ENCODE results near the gene OXT.
"Not testable (repeated sequence)": the region's sequence is repeated elsewhere in the genome, so short reads cannot be mapped to it uniquely, and the experiment has no call there.

OXT gene

GRCh38 chr20:3047486-3048419 is 23.7 kb upstream of the OXT start:
- DNase-seq (ENCODE audit: low read depth in 3 of 3) = no peak

DNA sequence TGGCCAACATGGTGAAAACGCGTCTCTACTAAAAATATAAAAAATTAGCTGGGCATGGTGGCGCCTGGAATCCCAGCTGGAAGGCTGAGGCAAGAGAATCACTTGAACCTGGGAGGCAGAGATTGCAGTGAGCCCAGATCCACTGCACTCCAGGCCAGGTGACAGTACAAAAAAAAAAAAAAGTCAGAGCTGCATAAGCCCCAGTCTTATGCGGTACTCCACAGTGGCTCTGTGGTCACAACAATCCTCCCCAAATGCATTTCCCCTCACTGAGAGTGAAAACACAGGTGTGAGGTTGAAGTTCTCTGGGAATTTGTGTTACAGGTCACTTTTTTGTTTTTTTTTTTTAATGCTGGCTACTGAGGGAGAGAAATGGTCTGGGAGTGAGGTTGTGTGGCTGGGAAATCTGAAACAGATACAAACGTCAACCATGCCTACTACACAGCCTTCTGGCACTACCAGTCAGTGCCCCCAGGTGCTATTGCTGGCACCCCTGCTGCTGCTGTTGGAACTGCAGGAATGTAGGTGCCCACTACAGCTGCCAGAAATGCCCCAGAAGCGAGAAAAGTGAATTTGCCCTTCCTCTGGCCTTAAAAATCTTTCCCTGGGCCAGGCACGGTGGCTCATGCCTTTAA is 19.9 kb upstream of the OXT start:
- no peak for DNase-seq (ENCODE audit: low read depth in 3 of 3)

DNA sequence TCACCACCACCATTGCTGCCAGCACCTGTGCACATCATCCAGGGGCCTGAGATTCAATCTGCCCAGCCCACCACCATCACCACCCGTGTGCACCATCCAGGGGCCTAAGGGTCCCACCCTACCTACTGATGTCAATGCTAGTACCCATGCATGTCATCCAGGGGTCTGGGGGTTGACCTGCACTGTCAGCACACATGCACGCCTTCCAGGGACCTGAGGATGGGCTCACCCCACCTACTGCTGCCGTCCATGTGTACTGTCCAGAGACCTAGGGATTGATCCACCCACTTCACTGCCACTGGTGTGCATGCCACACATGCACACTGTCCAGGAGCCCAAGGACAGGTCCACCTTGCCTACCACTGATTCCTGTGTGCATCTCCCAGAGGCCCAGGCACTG is 11.9 kb upstream of the OXT start:
- DNase-seq (ENCODE audit: low read depth in 3 of 3) = no peak

DNA sequence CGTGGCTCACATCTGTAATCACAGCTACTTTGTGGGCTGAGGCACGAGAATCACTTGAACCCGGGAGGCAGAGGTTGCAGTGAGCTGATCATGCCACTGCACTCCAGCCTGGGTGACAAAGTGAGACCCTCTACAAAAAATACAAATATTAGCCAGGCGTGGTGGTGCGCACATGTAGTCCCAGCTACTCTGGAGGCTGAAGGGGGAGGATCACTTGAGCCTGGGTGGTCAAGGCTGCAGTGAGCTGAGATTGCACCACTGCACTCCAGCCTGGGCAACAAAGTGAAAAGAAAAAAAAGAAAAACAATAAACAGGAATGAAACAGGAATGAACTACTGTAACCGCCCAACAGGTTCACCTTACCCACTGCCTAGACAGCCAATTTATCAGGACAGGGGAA is 7.3 kb upstream of the OXT start:
- DNase-seq (ENCODE audit: low read depth in 3 of 3) = not testable (repeated sequence)

DNA sequence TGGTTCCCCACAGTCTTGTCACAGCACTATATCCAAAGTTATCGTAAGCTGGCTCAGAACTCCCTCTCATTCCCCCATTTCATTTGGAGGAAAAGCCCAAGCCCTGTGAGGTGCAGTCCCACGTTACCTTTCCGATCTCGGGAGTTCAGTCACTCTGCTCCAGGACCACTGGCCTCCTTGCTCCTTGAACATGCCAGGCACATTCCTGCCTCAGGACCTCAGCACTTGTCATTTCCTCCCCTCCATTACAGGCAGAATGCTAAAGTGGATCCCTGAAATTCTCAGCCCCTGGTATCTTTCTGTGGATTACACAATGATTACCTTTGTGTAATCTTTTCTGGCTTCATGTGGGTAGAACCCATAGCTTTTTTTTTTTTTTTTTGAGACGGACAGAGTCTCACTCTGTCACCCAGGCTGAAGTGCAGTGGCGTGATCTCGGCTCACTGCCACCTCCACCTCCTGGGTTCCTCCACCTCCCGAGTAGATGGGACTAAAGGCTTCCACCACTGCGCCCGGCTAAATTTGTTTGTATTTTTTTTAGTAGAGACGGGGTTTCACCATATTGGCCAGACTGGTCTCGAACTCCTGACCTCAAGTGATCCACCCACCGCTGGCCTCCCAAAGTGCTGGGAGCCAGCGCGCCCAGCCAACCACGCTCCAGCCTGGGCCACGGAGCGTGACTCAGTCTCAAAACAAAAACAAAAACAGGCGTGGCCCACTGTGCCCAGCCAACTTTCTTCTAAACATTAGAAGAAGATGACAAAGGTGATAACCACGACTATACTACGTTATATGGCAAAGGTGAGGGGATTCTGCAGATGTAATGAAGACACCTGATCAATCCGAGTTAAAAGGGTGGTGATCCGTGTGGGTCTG is 4.0 kb upstream of the OXT start:
- no peak for DNase-seq (ENCODE audit: low read depth in 3 of 3)

DNA sequence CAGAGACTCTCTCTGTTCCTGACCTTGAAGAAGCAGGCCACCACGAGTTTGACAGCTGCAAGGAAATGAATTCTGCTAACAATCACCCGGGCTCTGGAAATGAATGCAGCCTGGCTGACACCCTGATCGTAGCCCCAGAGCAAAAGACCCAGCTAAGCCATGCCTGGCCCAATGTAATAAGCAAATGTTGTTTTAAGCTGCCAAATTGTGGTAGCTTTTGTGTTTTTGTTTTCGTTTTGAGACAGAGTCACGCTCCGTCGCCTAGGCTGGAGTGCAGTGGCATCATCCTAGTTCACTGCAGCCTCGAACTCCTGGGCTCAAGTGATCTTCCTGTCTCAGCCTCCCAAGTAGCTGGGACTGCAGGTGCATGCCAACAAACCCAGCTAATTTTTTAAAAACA is 3.3 kb upstream of the OXT start:
- DNase-seq (ENCODE audit: low read depth in 3 of 3) = no peak

- no peak for DNase-seq (ENCODE audit: low read depth in 3 of 3)
Measured at GRCh38 chr20:3068986-3069900, 2.2 kb upstream of the OXT start.

DNA sequence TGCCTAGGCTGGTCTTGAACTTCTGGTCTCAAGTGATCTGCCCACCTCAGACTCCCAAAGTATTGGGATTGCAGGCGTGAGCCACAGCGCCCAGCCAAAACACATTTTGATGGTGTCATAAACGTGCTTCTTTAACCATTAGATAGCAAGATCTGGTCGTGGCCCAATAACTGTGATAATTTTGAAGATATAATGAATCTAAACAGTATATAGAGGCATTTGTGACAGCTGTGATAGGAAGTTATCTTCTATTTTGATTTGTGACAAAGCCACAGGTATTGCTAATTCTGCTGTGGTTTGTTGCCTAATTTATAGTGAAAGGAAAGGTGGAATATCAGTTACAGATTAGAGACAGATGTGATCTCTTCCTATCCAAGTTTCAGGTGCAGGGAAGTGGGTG is 695 bp upstream of the OXT start:
- DNase-seq (ENCODE audit: low read depth in 3 of 3) = no peak

DNA sequence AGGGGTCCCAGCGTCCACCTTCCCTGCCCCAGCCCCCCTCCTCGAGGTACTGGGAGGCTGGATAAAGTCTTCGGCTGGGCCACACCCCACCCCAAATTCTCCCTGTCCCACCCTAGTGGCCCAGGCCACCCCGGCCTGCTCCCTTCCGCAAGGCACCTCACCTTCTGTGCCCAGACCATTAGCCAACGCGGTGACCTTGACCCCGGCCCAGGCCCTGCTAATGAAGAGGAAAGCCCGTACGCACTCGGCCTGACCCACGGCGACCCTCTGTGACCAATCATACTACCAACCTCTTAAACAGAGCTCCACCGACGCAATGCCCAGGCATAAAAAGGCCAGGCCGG is 182 bp upstream of the OXT start:
- DNase-seq (ENCODE audit: low read depth in 3 of 3) = no peak

DNA sequence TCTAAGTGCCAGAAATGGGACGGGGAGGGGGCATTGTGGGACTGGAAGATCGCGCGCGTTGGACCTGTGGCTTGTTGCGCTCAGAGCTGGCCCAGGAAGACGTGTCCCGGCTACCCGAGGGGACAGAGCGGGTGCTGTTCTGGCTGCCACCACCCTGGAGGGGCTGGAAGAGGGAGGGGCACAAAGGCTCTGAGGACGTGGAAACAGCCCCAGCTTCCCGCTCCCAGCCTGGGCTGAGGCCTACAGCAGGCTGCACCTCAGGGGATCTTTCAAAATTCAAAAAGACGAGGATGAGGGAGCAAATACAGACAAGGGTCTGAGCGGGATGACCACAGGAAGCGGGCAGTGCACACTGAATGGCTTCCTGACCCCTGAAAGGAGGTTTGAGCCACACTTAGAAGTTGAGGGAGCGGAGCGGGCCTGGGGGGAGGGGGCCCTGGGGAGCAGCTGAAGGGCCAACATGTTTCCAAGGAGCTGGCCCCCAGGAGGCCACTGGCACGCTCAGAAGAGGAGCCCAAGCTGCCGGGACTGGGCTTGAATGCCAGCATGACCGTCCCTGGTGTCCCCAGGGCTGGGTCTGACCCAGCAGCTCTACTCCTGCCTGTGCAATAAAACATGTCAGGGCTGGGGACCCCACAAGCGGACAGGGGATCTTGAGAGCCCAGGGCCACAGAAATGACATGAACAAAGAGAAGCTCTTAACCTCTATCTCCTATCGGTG is 1.3 kb downstream of the OXT start:
- DNase-seq (ENCODE audit: low read depth in 3 of 3) = no peak

- DNase-seq (ENCODE audit: low read depth in 3 of 3) = not testable (repeated sequence)
Measured at GRCh38 chr20:3073251-3073643, 1.8 kb downstream of the OXT start.

DNA sequence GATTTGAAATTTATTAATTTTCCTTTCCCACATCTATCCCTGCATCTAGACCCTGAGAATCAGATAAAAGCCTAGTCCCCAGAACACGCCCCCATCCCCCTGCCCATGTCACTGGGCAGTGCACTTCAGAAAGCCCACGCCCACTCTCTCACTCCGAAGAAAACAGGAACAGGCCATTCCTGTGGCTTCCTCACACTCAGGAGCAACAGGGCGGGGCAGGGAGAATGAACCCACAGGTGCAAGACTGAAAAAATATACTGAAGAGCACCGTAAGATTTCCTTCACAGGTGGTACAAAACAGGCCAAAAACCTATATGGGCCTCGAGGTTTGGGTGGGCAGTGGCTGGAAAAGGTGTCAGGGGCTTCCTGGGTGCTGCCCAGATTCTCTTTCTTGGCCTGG is 3.4 kb downstream of the OXT start:
- no peak for DNase-seq (ENCODE audit: low read depth in 3 of 3)

DNA sequence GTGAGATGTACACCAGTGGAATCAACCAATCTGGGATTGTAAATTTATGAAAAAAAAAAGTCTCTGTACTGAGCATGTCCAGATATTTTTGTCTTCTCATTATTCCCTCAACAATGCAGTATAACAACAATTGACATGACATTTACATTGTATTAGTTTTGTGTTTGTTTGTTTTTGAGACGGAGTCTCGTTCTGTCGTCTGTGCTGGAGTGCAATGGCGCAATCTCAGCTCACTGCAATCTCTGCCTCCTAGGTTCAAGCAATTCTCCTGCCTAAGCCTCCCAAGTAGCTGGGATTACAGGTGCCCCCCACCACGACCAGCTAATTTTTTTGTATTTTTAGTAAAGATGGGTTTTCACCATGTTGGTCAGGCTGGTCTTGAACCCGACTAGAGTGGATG is 3.9 kb downstream of the OXT start:
- not testable (repeated sequence) for DNase-seq (ENCODE audit: low read depth in 3 of 3)

DNA sequence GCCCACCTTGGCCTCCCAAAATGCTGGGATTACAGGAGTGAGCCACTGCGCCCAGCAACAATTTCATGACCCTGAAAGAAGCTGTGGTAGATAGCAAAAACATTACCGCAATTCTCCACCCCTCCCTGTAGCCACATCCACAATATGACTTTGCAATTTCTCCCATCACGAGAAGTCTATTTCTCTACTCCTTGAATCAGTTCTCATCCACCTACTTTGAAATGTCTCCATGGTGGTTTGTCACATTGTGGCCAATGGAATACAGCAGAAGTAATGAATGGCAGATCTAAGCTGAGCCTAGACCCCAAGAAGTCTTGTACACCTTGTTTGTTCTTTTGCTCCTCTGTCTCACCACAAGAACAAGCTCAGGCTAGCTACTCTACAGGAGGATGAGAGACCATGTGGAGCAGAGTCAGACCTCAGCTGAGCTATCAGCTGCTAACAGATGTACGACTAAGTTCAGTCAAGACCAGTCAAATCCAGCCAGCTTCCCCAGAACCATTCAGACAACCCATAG is 6.3 kb downstream of the OXT start:
- no peak for DNase-seq (ENCODE audit: low read depth in 3 of 3)

DNA sequence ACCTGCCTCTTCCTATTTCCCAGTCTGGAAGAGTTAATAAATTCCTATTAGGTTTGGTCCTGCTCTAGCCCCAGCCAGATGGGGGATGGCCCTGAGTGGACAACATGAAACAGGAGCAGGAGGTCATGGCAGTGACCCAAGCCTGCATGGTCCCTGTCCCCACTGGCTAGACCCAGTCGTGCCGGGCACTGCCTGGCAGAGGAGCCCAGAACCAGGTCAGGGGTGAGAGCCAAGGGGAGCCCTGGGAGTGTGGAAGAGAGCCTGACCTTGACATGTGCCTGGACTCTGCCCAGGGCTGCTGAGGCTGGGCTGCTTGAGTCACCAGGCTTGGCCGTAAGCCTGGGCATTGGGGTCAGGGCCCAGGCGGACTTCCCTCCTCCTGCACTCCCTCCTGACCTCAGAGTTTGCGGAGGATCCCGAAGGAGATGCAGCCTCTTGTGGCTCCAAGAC is 9.5 kb downstream of the OXT start:
- DNase-seq (ENCODE audit: low read depth in 3 of 3) = no peak

DNA sequence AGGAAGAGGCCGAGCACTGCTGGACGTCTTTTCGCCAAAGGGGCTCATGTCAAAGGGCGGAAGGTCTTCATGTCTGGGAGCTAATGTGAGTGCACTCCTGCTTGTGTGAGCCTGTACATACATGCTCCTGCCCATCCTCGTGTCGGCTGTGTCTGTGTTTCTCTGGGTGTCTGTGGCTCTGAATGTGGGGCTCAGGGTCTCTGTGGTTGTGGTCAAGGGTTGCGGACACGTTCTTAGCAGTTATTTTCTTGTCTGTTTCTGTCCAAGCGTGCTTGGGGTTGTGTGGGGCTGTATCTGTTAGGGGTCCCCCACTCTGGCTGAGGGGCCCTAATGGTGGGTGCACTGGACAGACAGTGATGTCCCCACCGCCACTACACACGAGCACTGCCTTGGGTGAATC is 10.2 kb downstream of the OXT start:
- DNase-seq (ENCODE audit: low read depth in 3 of 3) = no peak

GRCh38 chr20:3082306-3082951 is 11.0 kb downstream of the OXT start:
- no peak for DNase-seq (ENCODE audit: low read depth in 3 of 3)

DNA sequence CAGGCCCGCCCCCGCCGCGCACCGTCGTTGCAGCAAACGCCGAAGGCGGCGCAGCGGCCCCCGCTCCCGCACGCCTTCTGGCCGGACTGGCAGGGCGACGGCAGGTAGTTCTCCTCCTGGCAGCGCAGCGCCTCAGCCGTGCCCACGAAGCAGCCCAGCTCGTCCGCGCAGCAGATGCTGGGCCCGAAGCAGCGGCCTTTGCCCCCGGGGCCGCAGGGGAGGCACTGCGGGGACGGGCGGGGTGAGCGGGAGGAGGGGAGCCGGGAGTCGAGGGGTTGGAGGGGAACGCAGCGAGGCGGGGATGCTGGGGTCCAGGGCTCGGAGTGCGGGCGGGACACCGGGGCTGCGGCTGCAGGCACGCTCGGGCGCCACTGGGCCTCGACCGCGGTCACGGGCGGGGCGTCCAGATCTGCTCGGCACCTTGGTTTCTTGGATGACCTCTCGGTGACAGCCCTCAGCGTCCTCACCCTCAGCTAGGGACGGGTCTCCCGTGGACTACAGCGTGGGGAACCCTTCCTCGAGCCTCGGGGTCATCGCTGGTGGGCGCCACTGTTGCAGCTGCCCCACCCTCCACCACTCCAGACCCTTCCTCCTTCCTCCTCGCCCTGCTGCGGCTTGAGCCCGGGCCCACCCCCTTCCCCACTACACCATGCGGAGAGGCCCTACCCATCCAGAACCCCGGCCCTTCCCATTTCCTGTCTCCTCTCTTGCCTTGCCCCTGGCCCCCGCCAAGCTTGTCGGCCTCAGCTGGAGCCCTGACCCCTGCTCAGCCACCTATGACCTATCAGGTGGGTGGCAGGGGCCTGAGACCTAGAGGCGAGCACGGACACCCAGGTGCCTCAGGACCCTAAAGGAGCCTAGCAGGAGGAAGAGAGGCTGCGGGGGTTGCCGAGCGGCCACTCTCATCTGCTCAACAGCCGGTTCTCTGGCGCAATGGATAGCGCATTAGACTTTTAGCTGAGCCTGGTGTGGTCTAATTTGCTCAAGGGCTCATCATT is 11.8 kb downstream of the OXT start:
- DNase-seq (ENCODE audit: low read depth in 3 of 3) = no peak
